ENCODE results near the gene VPS13A. TPM values are rescaled to one million over a fixed set of nuclear protein-coding genes. Genes with fewer than 3 reads are reported as not detected.
A peak's percentile ranks its signal among the peaks of the same experiment; 100 is the strongest.

VPS13A gene
- total and polyA plus RNA-seq, 10 of the 15 experiments (the other 5 are each of a cell fraction or from before 2014, with no cell fraction given): 10.0 to 35.2 (median 21.1) TPM

- no peak overlapping the region for H3K4me2 ChIP-seq (ENCODE audit: control insufficient read depth, insufficient read depth)
- in situ Hi-C loops (cut with MboI) (loop anchor here (25.0 kb wide), 1 partner anchor 354 kb away; no protein-coding TSS in a partner anchor), intact Hi-C loops (cut with micrococcal nuclease; ENCODE audit: unreplicated experiment) (loop anchor here (2.0 to 10.0 kb wide), 3 partner anchors 291 to 589 kb away; no protein-coding TSS in a partner anchor)
- no peak overlapping the region for H3K4me3 ChIP-seq
- ChIA-PET SMC1A (ENCODE audit: uncharacterized antibody, unreplicated experiment) (interaction anchor here (0.9 to 2.2 kb wide), 8 partner anchors 9 to 290 kb away, joined by 3 to 17 read pairs (median 6); partner anchors contain the start of gene VPS13A), CTCF (interaction anchor here (0.6 to 4.4 kb wide), 21 partner anchors 8 to 300 kb away, joined by 3 to 46 read pairs (median 5); partner anchors contain the start of gene VPS13A), POLR2A (no interaction called here), RAD21 (ENCODE audit: unreplicated experiment) (interaction anchor here (1.4 to 3.2 kb wide), 6 partner anchors 10 to 956 kb away, joined by 5 to 16 read pairs (median 6); partner anchors contain the start of gene VPS13A)
- no peak overlapping the region for H3K9ac ChIP-seq (ENCODE audit: control insufficient read depth, insufficient read depth, low read length)
- no peaks in the 10 kb centered on the region for H4K20me1 ChIP-seq (ENCODE audit: control insufficient read depth, insufficient read depth)
- 61% methylated on average over 4 of the region's 4 CpGs for WGBS (ENCODE audit: insufficient coverage, insufficient replicate concordance, low lambda C conversion rate, missing lambda C conversion rate)
- H3K79me2 ChIP-seq (ENCODE audit: control insufficient read depth, insufficient read depth, low read length): no peaks in the 10 kb centered on the region
- H3K27ac ChIP-seq (ENCODE audit: control insufficient read depth, insufficient read depth): no peak overlapping the region
- TF ChIP-seq RELB (IDR thresholded peaks at IDR 0.05; ENCODE audit: low read depth) (0 out of 2 replicates have a peak, but pooled peaks have one; percentile 24), ATF2 (IDR thresholded peaks at IDR 0.05; ENCODE audit: low read length) (no peak)
- ATAC-seq: peak; percentile 91
- no peaks in the 10 kb centered on the region for H3K9me3 ChIP-seq (replicated peaks; ENCODE audit: control insufficient read depth, insufficient read depth, low read length)
- H3K4me1 ChIP-seq (ENCODE audit: control insufficient read depth, insufficient read depth, low read length): no peaks in the 10 kb centered on the region
- H2AFZ ChIP-seq (ENCODE audit: control insufficient read depth, low read depth, low read length): no peak overlapping the region
- H3K27me3 ChIP-seq (replicated peaks in 1 of 2; ENCODE audit: control insufficient read depth in 2 of 2, insufficient read depth in 2 of 2, low read length in 1 of 2): no peaks in the 10 kb centered on the region; a peak in 1 of 4 replicates
- FAIRE-seq: no peak
- DNase-seq (ENCODE audit: low read depth, low spot score): no peak
- BruUV-seq (replicated peaks): no TSS peak
- no peaks in the 10 kb centered on the region for H3K36me3 ChIP-seq (ENCODE audit: control insufficient read depth in 2 of 2, insufficient read depth in 2 of 2, low read length in 1 of 2)
Observed at GRCh38 chr9:77166193-77166592, 11.1 kb upstream of the VPS13A start.
